NCI-H748 treated with DMSO at 0.1 percent for 48 hours (cell line): Measurements from ENCODE around the gene PCDHB3.
A peak's percentile ranks its signal among the peaks of the same experiment; 100 is the strongest.
"Not testable (repeated sequence)": the region's sequence is repeated elsewhere in the genome, so short reads cannot be mapped to it uniquely, and the experiment has no call there.

Experiments used
- DNase-seq: peaks from one replicate; lab custom pipeline; 2025; lab: John Stamatoyannopoulos, UW

PCDHB3 gene

DNA sequence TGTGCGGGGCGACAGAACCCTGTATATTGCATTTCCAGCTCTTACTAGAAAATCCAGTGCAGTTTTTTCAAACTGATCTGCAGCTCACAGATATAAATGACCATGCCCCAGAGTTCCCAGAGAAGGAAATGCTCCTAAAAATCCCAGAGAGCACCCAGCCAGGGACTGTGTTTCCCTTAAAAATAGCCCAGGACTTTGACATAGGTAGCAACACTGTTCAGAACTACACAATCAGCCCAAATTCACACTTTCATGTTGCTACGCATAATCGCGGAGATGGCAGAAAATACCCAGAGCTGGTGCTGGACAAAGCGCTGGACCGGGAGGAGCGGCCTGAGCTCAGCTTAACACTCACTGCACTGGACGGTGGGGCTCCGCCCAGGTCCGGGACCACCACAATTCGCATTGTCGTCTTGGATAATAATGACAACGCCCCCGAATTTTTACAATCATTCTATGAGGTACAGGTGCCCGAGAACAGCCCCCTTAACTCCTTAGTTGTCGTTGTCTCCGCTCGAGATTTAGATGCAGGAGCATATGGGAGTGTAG is 35.5 kb downstream of the PCDHB3 start:
- peak; percentile 38 for DNase-seq

DNA sequence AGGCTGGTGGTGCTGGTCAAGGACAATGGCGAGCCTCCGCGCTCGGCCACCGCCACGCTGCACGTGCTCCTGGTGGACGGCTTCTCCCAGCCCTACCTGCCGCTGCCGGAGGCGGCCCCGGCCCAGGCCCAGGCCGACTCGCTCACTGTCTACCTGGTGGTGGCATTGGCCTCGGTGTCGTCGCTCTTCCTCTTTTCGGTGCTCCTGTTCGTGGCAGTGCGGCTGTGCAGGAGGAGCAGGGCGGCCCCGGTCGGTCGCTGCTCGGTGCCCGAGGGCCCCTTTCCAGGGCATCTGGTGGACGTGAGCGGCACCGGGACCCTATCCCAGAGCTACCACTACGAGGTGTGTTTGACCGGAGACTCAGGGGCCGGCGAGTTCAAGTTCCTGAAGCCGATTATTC is 37.1 kb downstream of the PCDHB3 start:
- DNase-seq = not testable (repeated sequence)

DNA sequence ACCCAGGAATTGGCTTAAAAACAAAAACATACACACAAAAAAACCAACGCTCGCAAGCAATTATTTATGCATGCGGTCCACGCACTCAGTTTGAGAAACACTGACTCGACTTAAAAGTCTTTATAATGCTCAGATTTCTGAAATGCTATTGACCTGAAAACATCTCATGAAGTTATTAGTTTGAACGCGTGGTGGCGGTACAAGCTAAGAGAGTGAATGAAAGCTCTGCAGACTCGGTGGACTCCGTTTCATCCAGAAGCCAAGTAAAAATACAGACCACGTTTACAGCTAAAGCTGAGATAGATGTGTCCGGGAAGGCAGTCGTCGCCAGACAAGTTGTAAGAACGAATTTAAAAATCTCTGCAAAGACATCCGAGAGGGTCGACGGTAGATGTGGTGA is 49.5 kb downstream of the PCDHB3 start, which contains the start of gene PCDHB6:
Gene PCDHB6 (plus strand): TSS at position 246 of the 400 bp plus-strand sequence. CDS start 201 bp downstream, outside the sequence.
- DNase-seq = peak; percentile 46

DNA sequence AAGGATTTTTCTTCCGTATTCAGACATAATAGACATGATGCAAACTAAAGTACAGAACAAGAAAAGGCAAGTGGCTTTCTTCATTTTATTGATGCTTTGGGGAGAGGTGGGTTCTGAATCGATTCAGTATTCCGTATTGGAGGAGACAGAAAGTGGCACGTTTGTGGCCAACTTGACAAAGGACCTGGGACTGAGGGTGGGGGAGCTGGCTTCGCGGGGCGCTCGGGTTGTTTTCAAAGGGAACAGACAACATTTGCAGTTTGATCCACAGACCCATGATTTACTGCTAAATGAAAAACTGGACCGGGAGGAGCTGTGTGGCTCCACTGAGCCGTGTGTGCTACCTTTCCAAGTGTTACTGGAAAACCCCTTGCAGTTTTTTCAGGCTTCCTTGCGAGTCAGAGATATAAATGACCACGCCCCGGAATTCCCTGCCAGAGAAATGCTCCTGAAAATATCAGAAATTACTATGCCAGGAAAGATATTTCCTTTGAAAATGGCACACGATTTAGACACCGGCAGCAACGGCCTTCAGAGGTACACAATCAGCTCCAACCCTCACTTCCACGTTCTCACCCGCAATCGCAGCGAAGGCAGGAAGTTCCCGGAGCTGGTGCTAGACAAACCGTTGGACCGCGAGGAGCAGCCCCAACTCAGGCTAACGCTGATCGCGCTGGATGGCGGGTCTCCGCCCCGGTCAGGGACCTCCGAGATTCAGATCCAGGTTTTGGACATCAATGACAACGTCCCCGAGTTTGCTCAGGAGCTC is 50.1 kb downstream of the PCDHB3 start:
- no peak for DNase-seq

DNA sequence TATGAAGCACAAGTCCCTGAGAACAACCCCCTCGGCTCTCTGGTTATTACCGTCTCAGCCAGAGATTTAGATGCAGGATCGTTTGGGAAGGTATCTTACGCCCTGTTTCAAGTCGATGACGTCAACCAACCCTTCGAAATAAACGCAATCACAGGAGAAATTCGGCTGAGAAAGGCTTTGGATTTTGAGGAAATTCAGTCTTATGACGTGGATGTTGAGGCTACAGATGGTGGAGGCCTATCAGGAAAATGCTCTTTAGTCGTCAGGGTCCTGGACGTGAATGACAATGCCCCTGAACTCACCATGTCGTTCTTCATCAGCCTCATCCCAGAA is 50.7 kb downstream of the PCDHB3 start:
- DNase-seq = no peak

DNA sequence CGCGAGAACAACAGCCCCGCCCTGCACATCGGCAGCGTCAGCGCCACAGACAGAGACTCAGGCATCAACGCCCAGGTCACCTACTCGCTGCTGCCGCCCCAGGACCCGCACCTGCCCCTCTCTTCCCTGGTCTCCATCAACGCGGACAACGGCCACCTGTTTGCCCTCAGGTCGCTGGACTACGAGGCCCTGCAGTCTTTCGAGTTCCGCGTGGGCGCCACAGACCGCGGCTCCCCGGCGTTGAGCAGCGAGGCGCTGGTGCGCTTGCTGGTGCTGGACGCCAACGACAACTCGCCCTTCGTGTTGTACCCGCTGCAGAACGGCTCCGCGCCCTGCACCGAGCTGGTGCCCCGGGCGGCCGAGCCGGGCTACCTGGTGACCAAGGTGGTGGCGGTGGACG is 51.4 kb downstream of the PCDHB3 start:
- DNase-seq = not testable (repeated sequence)

DNA sequence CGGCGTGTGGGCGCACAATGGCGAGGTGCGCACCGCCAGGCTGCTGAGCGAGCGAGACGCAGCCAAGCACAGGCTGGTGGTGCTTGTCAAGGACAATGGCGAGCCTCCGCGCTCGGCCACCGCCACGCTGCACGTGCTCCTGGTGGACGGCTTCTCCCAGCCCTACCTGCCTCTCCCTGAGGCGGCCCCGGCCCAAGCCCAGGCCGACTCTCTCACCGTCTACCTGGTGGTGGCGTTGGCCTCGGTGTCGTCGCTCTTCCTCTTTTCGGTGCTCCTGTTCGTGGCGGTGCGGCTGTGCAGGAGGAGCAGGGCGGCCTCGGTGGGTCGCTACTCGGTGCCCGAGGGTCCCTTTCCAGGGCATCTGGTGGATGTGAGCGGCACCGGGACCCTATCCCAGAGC is 51.8 kb downstream of the PCDHB3 start:
- DNase-seq = not testable (repeated sequence)
